ENCODE measurements around the gene C11orf21.

DNA sequence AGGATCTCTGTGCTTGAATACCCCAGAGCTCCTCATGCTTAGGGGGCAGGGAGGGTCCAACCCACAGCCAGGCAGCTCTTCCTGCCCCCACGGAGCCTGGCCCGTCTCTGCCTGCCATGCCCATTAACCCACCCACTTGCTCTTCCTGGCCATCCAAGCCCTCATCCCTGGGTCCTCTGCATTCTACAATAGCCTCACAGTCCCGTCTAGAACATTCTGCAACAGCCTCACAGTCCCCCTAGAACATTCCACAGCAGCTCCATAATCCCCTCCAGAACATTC, 15.2 kb upstream of the C11orf21 start:
- TF ChIP-seq, protein P1, sequence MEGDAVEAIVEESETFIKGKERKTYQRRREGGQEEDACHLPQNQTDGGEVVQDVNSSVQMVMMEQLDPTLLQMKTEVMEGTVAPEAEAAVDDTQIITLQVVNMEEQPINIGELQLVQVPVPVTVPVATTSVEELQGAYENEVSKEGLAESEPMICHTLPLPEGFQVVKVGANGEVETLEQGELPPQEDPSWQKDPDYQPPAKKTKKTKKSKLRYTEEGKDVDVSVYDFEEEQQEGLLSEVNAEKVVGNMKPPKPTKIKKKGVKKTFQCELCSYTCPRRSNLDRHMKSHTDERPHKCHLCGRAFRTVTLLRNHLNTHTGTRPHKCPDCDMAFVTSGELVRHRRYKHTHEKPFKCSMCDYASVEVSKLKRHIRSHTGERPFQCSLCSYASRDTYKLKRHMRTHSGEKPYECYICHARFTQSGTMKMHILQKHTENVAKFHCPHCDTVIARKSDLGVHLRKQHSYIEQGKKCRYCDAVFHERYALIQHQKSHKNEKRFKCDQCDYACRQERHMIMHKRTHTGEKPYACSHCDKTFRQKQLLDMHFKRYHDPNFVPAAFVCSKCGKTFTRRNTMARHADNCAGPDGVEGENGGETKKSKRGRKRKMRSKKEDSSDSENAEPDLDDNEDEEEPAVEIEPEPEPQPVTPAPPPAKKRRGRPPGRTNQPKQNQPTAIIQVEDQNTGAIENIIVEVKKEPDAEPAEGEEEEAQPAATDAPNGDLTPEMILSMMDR (conservative IDR thresholded peaks at IDR 0.05; ENCODE audit: low read length): no peak
- no peak for TF ChIP-seq EZH2phosphoT487 (IDR thresholded peaks at IDR 0.05; ENCODE audit: borderline replicate concordance)
